GM12865 (cell line): Measurements from ENCODE around the gene PYHIN1.
"Not testable (repeated sequence)": the region's sequence is repeated elsewhere in the genome, so short reads cannot be mapped to it uniquely, and the experiment has no call there.

Source experiments
- DNase-seq: peaks from one replicate; pipeline ENCODE4 v3.0.0; 2010; ENCODE audit warnings: low read depth
- H3K4me3 ChIP-seq: 2 replicates; pipeline ENCODE4 v1.5.1; 2011; ENCODE audit warnings: mild to moderate bottlenecking, low read depth, low read length, control low read depth
- CTCF ChIP-seq: IDR thresholded peaks from 2 replicates; pipeline ENCODE4 v1.5.1; 2011; ENCODE audit warnings: low read length, control low read depth, low read depth, inconsistent platforms; ENCODE audit not compliant: insufficient read depth; ENCODE audit errors: missing control alignments

The PYHIN1 gene

DNA sequence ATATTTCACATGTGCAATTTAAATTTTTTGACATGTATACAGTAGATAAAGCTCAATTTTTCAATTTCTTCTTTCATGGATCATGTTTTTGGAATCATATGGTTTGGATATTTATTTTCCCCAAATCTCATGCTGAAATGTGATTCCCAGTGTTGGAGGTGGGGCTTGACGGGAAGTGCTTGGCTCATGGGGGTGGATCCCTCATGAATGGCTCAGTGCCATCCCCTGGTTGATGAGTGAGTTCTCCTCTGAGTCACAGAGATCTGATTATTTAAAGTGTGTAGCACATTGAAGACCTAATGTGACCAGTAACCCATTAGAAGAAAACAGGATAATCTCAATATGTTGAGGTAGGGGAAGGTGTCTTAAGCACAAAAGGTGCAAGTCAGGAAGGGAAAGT is 69.3 kb downstream of the PYHIN1 start:
- H3K4me3 ChIP-seq, result no peak overlapping the region
- DNase-seq, result no peak
- TF ChIP-seq CTCF, result no peak

DNA sequence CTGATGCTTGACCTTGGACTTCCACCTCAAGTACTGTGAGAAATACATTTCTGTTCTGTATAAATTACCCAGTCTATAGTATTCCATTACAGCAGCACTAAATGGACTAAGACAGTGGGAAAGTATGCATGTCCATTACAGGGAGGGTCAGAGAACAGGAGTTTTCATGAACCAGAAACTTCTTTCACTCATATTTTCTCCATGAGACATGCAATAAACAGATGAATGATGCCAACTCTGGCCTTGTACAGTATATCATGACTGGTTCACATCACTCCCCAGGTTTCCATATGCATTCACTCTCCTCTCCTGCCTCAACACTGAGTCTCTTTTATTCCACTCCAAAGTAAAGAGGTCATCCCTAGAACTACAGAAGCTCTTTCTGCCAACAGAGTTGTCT is 73.8 kb downstream of the PYHIN1 start:
- no peak for TF ChIP-seq CTCF
- no peak for DNase-seq
- H3K4me3 ChIP-seq, result no peak overlapping the region

DNA sequence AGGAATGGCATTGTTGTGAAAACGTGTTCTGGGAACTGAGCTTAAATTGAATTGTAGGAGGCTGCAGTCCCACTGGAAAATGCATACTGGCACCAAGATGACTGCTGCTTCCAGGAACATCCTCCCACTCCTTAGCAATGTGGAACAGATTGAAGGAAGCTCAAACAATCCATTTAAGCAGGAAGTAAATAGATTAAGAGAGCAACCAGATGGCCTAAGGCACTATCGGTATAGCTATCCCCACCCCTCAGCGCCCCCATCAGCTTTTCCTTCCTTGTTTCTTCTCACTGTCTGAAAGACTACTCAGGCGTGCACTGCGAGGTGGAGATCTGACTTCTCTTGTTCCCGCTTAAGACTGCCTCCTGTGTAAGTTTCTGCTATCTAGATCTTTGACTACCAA is 74.3 kb downstream of the PYHIN1 start:
- no peak for DNase-seq
- no peak overlapping the region for H3K4me3 ChIP-seq
- no peak for TF ChIP-seq CTCF

- H3K4me3 ChIP-seq, DNase-seq: not testable (repeated sequence)
Observed at GRCh38 chr1:159006210-159006807, 75.0 kb downstream of the PYHIN1 start.

GRCh38 chr1:159007726-159008125 is 76.4 kb downstream of the PYHIN1 start:
- no peak overlapping the region for H3K4me3 ChIP-seq
- no peak for TF ChIP-seq CTCF
- no peak for DNase-seq

DNA sequence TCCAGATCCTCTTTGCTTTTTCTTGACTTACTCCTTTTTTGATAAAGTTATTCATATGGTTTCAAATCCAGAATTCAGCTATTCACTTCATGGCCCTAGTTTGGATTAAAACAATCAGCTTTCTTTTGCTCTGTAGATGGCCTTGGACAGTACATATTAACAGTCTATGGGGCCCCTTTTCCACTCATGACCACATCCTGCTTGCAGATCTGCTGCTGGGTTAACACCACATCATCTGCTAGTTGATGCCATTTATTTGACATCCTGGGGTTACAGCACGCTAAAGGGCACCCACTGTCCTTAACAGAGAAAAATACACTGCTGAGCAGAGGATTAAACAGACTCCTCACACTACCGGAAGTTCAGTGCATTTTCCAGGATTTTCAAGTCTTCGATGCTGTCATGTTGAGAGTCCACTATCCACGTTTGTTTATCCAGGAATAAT is 77.4 kb downstream of the PYHIN1 start:
- H3K4me3 ChIP-seq, result peak overlapping the region; percentile 99
- TF ChIP-seq CTCF, result no peak
- DNase-seq, result peak; percentile 91

- peak overlapping the region; percentile 99 for H3K4me3 ChIP-seq
- peak; percentile 48 for DNase-seq
- TF ChIP-seq CTCF, result no peak
Observed at GRCh38 chr1:159009287-159009686, 77.9 kb downstream of the PYHIN1 start.
